Measurements from ENCODE around the gene PTMS.

- no peak for TF ChIP-seq CTCF (IDR thresholded peaks at IDR 0.05; ENCODE audit: low read depth, low read length)
- no peak for TF ChIP-seq EZH2phosphoT487 (IDR thresholded peaks at IDR 0.05; ENCODE audit: low read depth)
Measured at GRCh38 chr12:6792522-6793201, 26.5 kb downstream of the PTMS start.
